ENCODE results near the gene CLASP1. TPM values are rescaled to one million over a fixed set of nuclear protein-coding genes. Genes with fewer than 3 reads are reported as not detected.
A peak's percentile ranks its signal among the peaks of the same experiment; 100 is the strongest.

The CLASP1 gene
- total RNA-seq, 2 experiments from 2014 or later, result 64.4 to 75.9 TPM

DNA sequence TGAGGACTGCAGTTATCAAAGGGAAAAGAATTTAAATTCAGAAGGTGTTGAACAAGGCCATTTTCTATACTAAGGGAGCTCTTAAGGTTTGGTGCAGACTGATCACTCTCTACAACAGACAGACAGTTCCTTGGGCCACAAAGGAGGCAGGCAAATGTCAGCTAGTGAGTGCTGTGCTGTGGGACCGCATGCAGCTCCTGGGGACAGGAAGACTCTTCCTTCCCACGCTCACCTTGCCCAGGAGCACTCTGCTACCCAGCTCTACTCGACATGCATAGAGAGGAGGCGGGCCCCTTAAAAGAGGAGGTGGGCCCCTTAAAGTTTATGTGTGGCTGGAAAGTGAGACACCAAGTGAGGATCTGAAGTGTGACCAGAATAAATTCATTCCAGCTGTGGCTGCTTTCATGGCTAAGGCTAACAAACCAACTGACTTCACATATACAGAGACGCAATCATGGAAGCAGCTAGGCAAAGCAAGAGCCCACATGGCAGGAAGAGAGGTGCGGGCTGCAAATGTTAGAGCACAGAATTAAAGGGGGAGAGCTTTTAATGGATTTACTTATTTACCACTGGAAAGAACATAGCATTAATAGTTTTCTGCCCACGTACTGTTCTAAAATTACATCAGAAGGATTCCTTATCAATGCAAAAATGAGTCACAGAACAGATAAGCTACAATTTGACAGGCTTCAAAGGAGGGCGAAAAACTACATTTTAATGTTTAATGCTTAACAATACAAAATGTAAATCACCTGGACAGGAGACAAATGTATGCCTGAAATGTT, 220.0 kb downstream of the CLASP1 start:
- H3K4me1 Mint-ChIP-seq, result no peaks in the 10 kb centered on the region
- peaks cover 18% of the 10 kb centered on the region for H3K36me3 Mint-ChIP-seq
- H3K9me3 Mint-ChIP-seq, result no peaks in the 10 kb centered on the region
- no peaks in the 10 kb centered on the region for H3K27me3 Mint-ChIP-seq
- H3K4me3 Mint-ChIP-seq, result no peak overlapping the region
- POLR2A ChIA-PET, result no interaction called here
- no peak for DNase-seq
- no peak overlapping the region for H3K27ac Mint-ChIP-seq
- no peak for ATAC-seq (ENCODE audit: low read depth)

DNA sequence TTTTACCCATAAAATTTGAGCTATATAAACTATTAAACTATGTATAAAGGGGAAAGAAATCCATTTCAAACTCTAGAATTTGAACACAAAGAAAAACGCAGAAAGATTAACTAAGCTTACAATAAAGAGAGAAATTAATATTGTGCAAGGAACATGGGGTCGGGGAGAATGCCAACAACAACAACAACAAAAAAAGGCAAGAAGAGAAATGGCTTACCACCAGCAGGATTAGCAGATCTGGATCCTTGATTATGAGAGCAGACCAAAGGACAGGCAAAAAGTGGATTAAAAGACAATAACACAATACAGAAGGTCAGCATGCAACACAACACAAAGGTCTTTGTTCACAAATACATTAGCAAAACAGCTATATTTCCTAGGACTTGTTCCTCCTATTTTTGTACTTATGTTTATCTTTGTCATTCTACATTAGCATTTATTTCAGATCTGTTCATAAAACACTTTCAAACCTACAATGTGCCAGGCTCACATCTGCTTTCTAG, 222.0 kb downstream of the CLASP1 start:
- no peak overlapping the region for H3K4me3 Mint-ChIP-seq
- peaks cover 18% of the 10 kb centered on the region for H3K36me3 Mint-ChIP-seq
- POLR2A ChIA-PET, result no interaction called here
- ATAC-seq (ENCODE audit: low read depth) (no peak), DNase-seq (no peak)
- no peaks in the 10 kb centered on the region for H3K4me1 Mint-ChIP-seq
- no peak overlapping the region for H3K27ac Mint-ChIP-seq
- no peaks in the 10 kb centered on the region for H3K9me3 Mint-ChIP-seq
- H3K27me3 Mint-ChIP-seq, result no peaks in the 10 kb centered on the region

DNA sequence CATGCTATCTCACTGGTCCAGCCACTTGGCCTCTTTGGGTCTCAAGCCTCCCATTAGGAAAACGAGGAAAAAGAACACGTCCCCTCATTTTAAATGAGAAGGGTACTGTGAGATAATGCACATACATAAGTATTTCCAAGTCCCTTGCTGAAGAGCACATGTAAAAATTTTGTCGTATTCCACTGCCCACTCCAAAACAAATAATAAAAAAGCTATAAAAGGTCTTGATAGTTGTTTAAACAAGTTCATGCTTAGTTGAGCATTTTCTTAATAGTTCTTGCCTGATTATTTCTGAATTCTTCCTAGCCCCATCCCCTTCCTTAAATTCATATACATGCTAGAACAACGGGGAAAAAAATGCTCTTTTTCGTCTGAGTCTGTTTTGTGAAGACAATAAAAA, 228.8 kb downstream of the CLASP1 start:
- Mint-ChIP-seq H3K27ac (no peak overlapping the region), H3K36me3 (peaks cover 7% of the 10 kb centered on the region), H3K4me1 (no peaks in the 10 kb centered on the region), H3K27me3 (no peaks in the 10 kb centered on the region), H3K4me3 (no peak overlapping the region), H3K9me3 (no peaks in the 10 kb centered on the region)
- ATAC-seq (ENCODE audit: low read depth) (no peak), DNase-seq (no peak)
- POLR2A ChIA-PET, result no interaction called here

DNA sequence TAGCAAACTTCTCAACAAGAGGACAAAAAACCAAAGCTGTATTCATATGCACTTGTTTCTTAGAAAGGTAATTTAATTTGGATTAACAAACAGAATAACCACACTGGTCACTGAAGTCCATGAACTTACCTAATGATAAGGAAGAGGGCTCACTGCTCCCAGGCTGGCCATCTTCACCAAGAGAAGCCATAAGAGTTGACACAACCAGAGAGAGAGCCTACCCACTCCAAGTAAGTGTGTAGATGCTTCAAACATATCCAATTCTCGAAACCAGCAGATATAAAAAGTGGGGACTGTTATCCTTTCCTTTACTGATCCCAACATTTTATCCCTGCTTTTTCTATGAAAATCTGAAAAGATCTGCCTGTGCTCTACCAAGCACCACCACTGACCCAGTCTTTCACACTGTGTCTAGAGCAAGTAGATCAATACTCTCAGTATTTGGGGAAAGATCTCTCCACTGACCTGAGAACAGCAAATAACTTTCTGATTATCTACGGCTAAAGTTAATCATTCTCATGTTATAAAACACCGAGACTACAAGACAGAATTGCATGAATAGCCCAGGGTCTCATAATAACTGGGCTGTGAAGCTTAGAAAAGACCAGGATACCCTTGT, 230.1 kb downstream of the CLASP1 start:
- ATAC-seq (ENCODE audit: low read depth), result no peak
- H3K4me1 Mint-ChIP-seq, result no peaks in the 10 kb centered on the region
- H3K9me3 Mint-ChIP-seq, result no peaks in the 10 kb centered on the region
- POLR2A ChIA-PET, result no interaction called here
- no peak for DNase-seq
- H3K36me3 Mint-ChIP-seq, result peaks cover 7% of the 10 kb centered on the region
- H3K27me3 Mint-ChIP-seq, result no peaks in the 10 kb centered on the region
- H3K27ac Mint-ChIP-seq, result peak overlapping the region; percentile 15
- H3K4me3 Mint-ChIP-seq, result no peak overlapping the region

DNA sequence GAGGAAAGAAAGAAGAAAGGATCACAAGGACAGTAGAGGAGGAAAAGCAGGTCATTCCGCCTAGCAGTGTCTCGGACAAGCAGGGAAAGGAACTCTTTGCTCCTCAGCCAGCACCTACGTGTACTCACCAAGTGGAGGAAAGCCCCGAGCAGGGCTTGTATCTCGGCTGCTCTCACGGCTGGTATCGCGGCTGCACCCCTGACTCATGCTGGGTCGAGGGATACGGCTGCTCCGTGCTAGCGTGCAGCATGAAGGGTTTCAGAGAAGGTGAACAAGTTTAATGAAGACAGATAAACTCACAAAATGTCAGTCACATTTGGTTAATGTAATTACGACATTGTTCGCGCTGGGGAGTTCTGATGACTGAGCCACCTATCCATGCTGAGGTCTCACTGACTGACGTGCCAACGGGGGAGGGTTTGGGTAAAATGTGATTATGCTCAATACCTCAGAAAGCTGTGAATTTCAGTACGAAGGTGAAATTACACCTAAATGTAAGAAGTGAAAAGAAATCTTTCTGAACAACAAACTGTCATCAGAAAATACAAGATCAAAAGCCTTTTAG, 230.7 kb downstream of the CLASP1 start:
- ATAC-seq (ENCODE audit: low read depth) (no peak), DNase-seq (no peak)
- POLR2A ChIA-PET, result no interaction called here
- Mint-ChIP-seq H3K4me3 (no peak overlapping the region), H3K36me3 (peaks cover 7% of the 10 kb centered on the region), H3K27me3 (no peaks in the 10 kb centered on the region), H3K4me1 (no peaks in the 10 kb centered on the region), H3K27ac (no peak overlapping the region), H3K9me3 (no peaks in the 10 kb centered on the region)

DNA sequence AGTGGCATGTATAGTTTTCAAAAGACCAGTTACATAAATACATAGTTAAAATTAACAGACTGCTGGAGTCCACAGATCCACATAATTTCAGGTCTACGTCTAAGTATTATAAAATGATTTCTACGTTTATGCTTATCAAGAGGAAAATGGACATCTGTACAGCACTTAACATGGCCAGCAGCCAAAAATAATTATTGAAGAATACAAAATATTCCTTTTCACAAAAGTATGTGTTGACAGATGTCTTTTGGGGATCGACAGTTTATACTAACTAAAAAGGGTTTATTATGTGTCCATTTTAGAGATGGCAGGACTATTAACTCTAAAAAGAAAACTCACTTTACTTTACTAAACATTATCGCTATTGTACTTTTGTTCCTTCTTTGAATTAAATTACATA, 231.4 kb downstream of the CLASP1 start:
- no peak overlapping the region for H3K27ac Mint-ChIP-seq
- POLR2A ChIA-PET, result no interaction called here
- peaks cover 7% of the 10 kb centered on the region for H3K36me3 Mint-ChIP-seq
- DNase-seq (no peak), ATAC-seq (ENCODE audit: low read depth) (no peak)
- H3K9me3 Mint-ChIP-seq, result no peaks in the 10 kb centered on the region
- no peaks in the 10 kb centered on the region for H3K27me3 Mint-ChIP-seq
- no peak overlapping the region for H3K4me3 Mint-ChIP-seq
- H3K4me1 Mint-ChIP-seq, result no peaks in the 10 kb centered on the region

DNA sequence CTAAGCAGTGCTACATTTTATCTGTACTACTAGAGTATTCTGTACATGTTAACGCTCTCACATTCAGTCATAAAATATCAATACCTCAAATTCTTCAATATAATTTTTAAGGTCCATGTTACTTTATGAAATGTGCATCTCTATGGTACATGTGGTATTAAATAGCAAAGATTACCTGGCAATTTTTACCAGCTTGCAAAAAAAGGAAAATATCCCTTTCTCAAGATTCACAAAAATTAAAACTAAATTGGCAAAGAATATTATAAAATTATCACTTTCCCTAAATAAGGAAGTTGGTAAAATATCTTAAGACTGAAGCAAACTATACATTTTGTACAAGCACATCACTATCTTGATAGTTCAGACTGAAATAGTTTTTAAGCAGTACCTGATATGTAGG, 233.5 kb downstream of the CLASP1 start:
- H3K4me3 Mint-ChIP-seq, result no peak overlapping the region

DNA sequence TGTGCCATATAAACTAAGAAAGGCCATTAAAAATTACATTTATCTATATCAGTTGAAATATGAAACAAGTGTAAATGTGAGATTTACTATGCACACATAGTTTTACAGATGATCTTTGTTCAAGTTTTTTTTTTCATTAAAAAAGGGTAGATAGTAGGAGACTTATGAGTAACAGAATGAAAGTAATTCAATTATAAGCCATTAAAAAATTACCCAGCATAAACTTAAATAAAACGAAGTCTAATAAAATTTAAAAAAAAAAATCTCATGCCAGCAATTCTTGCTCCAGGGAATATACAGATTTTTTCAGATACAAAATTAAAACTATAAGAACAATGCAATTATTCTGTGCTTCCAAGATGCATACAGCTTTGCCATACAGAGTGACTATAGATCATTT, 236.9 kb downstream of the CLASP1 start:
- H3K4me3 Mint-ChIP-seq, result no peak overlapping the region
- DNase-seq, result no peak
- H3K27ac Mint-ChIP-seq, result no peak overlapping the region
- ATAC-seq (ENCODE audit: low read depth), result no peak
- H3K36me3 Mint-ChIP-seq, result peaks cover 10% of the 10 kb centered on the region
- POLR2A ChIA-PET, result no interaction called here
- no peaks in the 10 kb centered on the region for H3K4me1 Mint-ChIP-seq
- H3K27me3 Mint-ChIP-seq, result no peaks in the 10 kb centered on the region
- H3K9me3 Mint-ChIP-seq, result no peaks in the 10 kb centered on the region

More for the DNA sequence above, 233.5 kb downstream of the CLASP1 start:
- Mint-ChIP-seq H3K36me3 (peaks cover 7% of the 10 kb centered on the region), H3K4me1 (no peaks in the 10 kb centered on the region), H3K27ac (no peak overlapping the region), H3K9me3 (no peaks in the 10 kb centered on the region), H3K27me3 (no peaks in the 10 kb centered on the region)
- POLR2A ChIA-PET, result no interaction called here
- DNase-seq, result no peak
- no peak for ATAC-seq (ENCODE audit: low read depth)

DNA sequence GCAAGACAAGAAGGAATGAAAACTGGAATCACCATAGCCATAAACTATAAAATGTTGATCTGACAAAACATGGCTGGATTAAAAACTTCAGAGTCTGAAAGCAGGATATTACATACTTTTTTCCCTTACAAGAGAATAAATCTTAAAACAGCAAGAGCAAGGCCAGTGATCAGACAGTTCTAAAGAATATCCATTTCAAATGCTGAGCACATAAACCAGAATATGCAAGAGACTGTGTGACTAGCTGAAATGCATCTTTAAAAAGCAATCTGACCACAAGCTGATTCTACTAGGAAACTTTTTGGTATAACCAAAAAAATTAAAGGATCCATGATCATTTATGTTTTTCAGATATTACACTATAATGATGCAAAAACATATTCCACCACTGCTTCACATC, 239.3 kb downstream of the CLASP1 start:
- H3K36me3 Mint-ChIP-seq, result peaks cover 9% of the 10 kb centered on the region
- H3K9me3 Mint-ChIP-seq, result no peaks in the 10 kb centered on the region
- H3K4me3 Mint-ChIP-seq, result no peak overlapping the region
- no peaks in the 10 kb centered on the region for H3K27me3 Mint-ChIP-seq
- no peak for ATAC-seq (ENCODE audit: low read depth)
- DNase-seq, result no peak
- H3K27ac Mint-ChIP-seq, result no peak overlapping the region
- H3K4me1 Mint-ChIP-seq, result no peaks in the 10 kb centered on the region
- POLR2A ChIA-PET, result no interaction called here

DNA sequence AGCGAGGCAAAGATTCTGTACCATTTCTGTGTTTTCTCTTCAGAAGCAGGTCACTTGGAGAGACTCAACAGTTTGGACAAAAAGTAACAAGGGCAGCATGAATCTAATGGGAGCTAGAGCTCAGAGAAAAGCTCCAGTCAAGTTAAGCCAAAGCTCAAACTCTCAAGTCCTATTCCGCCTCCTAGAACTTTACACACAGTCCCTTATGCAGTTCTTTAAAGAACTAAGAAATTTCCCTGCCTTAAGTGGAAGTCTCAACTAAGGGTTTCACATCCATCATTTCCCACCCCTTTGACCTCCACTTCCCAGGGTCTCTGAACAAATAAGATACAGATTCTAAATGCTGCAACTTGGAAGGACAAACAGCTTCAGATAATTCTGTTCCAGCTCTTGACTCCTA, 239.9 kb downstream of the CLASP1 start:
- POLR2A ChIA-PET, result no interaction called here

DNA sequence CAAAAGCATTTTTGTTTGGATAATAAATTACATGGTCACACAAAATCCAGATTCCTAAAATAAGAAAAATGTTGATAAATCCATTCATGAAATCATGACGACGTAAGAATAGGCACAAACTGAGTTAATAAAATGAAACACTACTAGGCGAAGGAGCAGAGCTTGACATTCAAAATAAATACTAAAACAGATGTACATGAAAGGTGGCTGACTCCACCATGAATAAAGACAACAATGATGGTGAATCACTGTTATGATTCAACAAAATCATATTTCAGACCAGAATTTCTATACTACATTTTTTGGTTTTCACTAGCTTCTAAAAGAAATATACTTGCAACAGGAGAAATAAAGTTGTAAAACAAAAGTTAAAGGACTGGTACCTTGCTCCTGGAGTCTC, 240.6 kb downstream of the CLASP1 start:
- no peaks in the 10 kb centered on the region for H3K27me3 Mint-ChIP-seq
- no peak for ATAC-seq (ENCODE audit: low read depth)
- no peak overlapping the region for H3K27ac Mint-ChIP-seq
- H3K36me3 Mint-ChIP-seq, result peaks cover 10% of the 10 kb centered on the region
- no peaks in the 10 kb centered on the region for H3K9me3 Mint-ChIP-seq
- no peak for DNase-seq
- POLR2A ChIA-PET, result no interaction called here
- no peak overlapping the region for H3K4me3 Mint-ChIP-seq
- H3K4me1 Mint-ChIP-seq, result no peaks in the 10 kb centered on the region

More for the DNA sequence above, 239.9 kb downstream of the CLASP1 start:
- Mint-ChIP-seq H3K27ac (no peak overlapping the region), H3K4me1 (no peaks in the 10 kb centered on the region), H3K27me3 (no peaks in the 10 kb centered on the region), H3K4me3 (no peak overlapping the region), H3K9me3 (no peaks in the 10 kb centered on the region), H3K36me3 (peaks cover 9% of the 10 kb centered on the region)
- no peak for DNase-seq
- no peak for ATAC-seq (ENCODE audit: low read depth)

DNA sequence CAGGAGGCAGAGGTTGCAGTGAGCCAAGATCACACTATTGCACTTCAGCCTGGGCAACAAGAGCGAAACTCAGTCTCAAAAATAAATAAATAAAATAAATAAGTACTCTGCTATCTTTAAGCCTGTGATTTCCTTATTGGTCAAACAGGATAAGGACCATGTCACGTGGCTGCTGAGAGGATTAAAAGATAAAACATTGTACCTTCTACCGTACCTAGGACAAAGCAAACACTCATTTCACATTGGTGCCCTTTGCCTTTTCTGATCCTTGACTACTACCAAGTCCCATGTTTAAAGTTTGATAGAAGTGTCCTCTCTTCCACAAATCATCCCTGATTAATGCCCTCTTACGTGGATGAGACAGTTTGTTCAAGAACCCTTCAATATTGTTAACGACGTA, 244.0 kb downstream of the CLASP1 start:
- ATAC-seq (ENCODE audit: low read depth) (no peak), DNase-seq (no peak)
- Mint-ChIP-seq H3K4me3 (no peak overlapping the region), H3K27me3 (no peaks in the 10 kb centered on the region), H3K9me3 (no peaks in the 10 kb centered on the region), H3K4me1 (peaks cover 3% of the 10 kb centered on the region), H3K27ac (no peak overlapping the region), H3K36me3 (peaks cover 15% of the 10 kb centered on the region)
- POLR2A ChIA-PET, result no interaction called here

DNA sequence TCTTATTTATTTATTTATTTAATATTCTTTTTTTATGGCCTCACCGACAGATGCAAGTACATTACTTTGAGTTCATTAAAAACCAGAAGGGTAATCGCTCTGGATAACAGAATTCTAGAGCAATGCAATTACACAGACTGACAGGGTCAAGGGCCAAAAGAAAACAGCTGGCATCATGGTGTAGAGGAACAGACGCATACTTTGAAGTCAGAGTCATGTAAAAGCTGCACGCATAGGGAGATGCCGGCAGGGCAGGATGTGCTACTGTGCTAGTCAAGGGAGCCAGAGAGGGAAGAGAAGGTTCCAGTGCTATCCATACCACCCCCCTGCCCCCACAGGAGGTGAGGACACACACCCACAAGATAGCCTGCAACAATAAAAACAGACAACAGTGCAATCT, 249.1 kb downstream of the CLASP1 start:
- Mint-ChIP-seq H3K27ac (no peak overlapping the region), H3K36me3 (peaks cover 8% of the 10 kb centered on the region), H3K4me1 (peaks cover 3% of the 10 kb centered on the region), H3K27me3 (no peaks in the 10 kb centered on the region), H3K9me3 (no peaks in the 10 kb centered on the region), H3K4me3 (no peak overlapping the region)
- DNase-seq (no peak), ATAC-seq (ENCODE audit: low read depth) (no peak)
- POLR2A ChIA-PET, result no interaction called here

DNA sequence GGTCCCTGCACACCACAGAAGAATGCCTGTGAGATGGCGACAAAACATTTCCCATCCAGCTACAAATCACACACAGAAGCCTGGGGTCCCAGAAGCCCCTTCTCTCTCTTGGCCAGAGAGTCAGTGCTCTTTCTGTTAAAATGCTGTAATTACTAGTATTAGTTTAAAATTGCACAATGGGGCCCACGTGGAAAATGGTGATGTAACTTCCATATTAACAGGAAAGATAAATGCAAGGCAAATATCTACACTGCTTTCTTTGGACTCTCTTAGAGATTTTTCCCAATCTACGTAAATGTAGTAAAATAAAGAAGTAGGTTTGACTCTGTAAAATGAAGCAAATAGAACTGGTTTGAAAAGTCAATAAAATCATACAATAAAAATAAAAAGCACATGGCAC, 250.4 kb downstream of the CLASP1 start:
- POLR2A ChIA-PET, result no interaction called here
- Mint-ChIP-seq H3K27ac (no peak overlapping the region), H3K27me3 (no peaks in the 10 kb centered on the region), H3K9me3 (no peaks in the 10 kb centered on the region), H3K4me1 (peaks cover 3% of the 10 kb centered on the region), H3K36me3 (peaks cover 10% of the 10 kb centered on the region), H3K4me3 (no peak overlapping the region)
- ATAC-seq (ENCODE audit: low read depth) (no peak), DNase-seq (no peak)

Data from activated naive CD8-positive, alpha-beta T cell treated with anti-CD3 and anti-CD28 coated beads, Interleukin-2, amount 10 ng/mL, durations not matched to agents 7 days and 5 days (primary cell).